ENCODE results near the gene ACAA1.
"Not testable (repeated sequence)": the region's sequence is repeated elsewhere in the genome, so short reads cannot be mapped to it uniquely, and the experiment has no call there.

ACAA1 gene

DNA sequence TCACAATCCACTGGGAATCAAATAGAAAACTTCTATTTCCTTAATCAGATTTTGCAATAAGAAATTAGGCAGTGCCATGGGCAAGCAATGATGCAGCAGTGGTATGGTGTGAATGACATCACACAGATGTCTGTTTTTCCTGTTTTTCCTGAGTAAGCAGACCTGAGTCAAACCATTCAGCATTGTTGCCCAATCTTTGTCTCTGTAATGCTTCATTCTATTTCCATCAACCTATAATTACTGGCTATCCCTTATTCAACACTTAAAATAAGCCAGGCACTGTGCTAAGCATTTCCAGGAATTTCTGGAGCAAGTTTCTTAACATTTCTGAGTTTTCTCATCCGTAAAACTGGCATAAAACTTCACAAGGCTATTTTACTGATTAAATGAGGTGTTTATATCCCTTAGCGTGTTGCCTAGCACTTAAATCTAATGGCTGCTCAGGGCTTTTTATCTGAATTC lies 17.1 kb upstream of the ACAA1 start:
- peak; percentile 81 for DNase-seq (ENCODE audit: low spot score)

DNA sequence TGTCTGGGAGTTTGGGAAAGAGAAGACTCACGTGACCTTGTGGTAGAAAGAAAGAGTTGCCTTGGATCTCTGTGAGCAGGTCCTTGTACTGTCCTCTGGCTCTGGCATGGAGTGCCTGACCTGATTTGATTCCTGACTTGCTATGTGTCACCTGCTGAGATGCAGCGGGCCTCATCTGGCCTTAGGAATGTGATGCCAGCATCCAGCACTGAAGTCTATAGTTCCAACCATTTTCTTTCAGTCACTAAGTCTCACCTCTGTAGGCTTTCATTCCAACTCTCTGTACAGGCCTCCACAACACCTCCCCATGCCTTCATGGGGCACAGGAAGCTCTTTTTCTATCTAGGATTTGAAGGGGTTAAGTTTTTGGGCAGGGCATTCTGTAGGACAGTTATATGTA lies 16.3 kb upstream of the ACAA1 start:
- DNase-seq (ENCODE audit: low spot score) = no peak

DNA sequence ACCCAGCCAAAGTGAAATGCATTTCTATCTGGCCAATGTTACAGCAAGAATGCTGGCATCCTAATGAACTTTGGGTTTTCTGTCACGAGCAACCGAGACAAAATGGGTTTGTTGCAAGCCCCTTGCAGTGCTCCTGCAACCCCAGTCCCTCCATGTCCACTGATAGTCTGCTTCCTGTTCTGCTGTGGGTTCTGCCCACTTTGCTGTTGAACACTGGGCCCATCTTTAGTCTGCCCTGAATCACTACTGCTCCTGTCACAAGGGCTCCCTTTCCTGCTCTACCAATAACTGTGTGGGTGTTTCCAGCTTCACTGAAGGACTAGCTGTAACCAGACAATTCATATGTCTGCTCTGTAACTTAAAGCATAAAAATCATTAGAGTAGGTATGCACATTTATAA lies 15.7 kb upstream of the ACAA1 start:
- DNase-seq (ENCODE audit: low spot score) = no peak

DNA sequence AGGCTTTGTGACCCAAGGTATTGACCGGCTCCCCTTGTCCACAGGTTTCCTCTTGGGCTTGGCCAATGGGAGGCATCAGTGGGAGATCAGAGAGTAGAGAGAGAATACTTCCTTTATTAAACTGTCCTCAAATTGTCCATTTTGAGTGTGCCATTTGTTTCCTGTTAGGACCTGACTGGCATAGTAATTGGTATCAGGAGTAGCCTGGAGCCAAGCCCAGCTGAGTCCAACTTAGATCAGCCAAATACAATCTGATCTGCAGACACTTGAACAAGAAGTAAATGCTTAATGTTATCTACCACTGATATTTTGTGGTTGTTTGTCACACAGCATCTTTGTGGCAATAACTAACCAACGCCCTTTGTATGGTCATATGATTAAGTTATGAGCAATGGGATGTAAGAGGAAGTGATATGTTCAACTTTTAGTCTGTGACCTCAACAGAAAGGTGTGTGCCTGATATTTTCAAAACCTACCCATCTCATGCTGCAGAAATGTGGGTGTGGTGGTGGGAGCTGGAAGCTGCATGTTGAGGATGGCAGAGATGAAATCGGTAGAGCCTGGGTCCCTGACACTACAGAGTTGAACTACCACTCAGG lies 14.8 kb upstream of the ACAA1 start:
- no peak for DNase-seq (ENCODE audit: low spot score)

DNA sequence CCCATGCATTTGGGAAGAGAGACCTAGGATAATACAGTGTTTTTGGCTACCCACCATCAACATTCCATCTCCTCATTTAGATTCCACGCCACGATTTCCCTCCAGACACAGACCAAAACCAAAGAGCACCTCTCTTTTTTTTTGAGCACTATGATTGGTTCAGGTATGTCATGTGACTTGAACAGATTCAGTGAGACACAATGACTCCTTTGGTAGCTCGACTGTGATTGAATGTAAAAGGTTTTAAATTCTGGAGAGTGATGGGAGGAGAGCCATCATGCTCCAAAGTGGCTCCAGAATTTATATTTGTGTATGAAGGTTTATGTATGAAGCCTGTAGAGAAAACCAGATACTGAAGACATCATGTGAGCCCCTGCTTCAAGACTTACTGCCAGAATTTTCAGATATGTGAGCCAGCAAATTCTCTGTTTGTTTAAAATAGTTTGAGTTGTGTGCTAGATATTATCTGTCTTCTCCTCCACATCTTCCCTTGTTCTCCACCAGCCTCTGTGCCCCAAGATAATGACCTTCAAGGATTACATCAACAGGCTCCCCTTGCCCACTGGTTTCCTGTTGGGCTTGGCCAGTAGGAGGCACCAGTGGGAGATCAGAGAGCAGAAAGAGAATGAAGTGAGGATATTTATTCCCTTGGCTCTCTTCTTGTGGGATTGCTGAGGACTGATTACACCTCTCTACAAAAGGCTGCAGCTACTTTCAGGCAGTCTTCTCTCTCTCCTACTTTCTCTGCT lies 14.0 kb upstream of the ACAA1 start:
- DNase-seq (ENCODE audit: low spot score) = no peak

DNA sequence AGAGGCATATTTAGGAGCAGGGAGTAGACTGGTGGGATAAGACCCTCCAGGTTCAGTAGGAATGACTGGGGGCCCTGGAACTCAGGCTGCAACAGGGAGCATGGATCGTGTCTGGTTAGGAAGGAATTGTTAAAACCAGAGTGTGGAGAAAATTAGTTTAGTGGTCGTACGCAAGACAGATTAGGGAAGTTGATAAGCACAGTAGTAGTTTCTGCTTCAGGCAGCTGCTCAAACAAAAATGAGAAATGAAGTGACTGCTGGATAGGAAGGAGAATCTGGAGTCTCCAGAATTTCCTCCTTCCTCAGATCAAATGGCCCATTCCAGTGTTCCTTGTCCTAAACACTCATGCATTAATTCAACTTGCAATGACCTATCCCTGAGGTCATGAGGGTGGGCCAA lies 12.8 kb upstream of the ACAA1 start:
- DNase-seq (ENCODE audit: low spot score) = no peak

DNA sequence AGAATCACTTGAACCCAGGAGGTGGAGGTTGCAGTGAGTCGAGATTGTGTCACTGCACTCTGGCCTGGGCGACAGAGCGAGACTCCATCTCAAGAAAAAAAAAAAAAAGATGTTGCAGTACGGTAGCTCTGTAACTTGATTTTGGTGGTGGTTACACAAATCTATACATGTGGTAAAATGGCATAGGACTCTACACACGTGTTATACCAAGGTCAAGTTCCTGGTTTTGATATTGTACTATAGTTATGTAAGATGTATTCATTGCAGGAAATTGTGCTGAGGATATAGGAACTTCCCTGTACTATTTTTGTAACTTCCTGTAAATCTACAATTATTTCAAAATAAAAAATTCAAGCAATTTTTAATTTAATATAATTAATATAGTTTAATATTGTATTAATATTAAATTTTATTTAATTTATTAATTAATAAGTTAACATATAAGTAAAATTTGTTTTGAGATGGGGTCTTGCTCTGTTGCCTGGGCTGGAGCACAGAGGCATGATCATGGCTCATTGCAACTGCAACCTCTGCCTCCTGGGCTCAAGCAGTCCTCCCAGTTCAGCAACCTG lies 11.5 kb upstream of the ACAA1 start:
- no peak for DNase-seq (ENCODE audit: low spot score)

DNA sequence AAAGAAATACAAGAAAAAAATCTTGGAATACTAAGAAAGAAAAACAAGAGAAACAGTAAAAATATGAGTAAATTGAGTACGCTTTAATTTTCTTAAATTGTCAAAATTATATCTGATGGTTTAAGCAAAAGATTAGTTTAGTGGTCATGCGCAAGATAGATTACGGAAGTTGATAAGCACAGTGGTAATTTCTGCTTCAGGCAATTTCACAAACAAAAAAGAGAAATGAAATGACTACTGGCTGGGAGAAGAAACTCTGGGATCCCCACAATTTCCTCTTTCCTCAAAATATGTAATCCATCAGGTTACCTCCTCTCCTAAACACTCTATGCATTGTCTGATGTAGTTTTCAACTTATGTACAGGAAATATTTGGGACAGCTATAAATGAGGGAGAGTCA lies 10.5 kb upstream of the ACAA1 start:
- DNase-seq (ENCODE audit: low spot score) = no peak

DNA sequence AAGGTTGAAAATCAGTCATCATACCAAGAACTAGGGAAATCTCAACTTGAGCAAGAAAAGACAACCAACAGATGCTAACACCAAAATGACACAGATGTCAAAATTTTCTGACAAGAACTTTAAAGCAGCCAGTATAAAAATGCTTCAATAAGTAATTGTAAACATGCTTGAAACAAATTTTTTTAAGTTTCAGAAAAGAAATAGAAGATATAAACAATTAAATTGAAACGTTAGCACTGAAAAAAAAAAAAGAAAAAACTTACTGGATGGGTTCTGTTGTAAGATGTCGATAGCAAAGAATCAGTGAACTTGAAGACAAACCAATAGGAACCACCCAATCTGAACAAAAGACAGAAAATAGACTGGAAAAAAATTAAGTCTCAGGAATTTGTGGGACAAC lies 9.6 kb upstream of the ACAA1 start:
- no peak for DNase-seq (ENCODE audit: low spot score)

DNA sequence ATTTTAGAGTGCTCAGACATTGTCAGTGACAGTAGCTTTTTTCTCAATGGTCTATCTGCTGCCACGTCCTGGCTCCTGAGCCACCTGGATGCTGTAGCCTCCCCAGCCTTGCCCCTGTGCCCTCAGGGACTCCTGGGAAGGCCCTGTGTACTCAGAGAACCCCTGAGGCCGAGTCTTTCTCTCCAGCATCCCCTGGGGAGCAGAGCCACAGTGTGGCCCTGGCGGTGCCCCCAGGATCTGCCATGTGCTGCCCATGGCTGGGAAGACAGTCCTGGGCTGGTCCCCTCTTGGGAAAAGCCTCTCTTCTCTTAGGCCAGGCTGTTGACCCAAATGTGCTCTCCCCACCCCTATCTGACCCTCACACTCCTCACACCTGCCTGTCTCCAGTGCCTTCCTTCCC lies 6.6 kb upstream of the ACAA1 start:
- no peak for DNase-seq (ENCODE audit: low spot score)

DNA sequence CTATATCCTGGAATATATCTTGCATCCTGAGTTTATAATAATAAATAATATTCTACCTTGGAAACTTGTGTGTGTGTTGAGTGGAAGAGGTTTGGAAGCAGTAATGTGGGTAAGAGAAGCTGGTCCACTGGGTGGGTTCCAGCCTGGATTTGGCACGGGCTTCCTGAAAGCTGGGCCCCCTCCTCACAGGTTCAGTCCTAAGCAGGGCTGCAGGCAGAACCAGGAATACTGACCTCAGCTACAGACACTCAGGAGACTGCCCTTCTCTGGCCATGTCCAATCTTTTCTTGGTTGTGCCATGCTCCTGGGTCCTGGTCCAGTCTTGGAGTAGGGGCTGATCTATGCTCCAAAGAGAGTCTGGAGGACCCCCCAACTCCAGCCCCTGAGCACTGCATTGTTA lies 6.0 kb upstream of the ACAA1 start:
- DNase-seq (ENCODE audit: low spot score) = no peak

DNA sequence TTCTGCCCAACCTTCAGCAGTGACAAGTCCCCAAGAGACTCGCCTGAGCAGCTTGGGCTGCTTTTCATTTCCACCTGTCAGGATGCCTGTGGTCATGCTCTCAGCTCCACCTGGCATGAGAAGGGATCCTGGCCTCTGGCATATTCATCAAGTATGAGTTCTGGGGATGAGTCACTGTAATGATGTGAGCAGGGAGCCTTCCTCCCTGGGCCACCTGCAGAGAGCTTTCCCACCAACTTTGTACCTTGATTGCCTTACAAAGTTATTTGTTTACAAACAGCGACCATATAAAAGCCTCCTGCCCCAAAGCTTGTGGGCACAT lies 5.0 kb upstream of the ACAA1 start:
- DNase-seq (ENCODE audit: low spot score) = no peak

DNA sequence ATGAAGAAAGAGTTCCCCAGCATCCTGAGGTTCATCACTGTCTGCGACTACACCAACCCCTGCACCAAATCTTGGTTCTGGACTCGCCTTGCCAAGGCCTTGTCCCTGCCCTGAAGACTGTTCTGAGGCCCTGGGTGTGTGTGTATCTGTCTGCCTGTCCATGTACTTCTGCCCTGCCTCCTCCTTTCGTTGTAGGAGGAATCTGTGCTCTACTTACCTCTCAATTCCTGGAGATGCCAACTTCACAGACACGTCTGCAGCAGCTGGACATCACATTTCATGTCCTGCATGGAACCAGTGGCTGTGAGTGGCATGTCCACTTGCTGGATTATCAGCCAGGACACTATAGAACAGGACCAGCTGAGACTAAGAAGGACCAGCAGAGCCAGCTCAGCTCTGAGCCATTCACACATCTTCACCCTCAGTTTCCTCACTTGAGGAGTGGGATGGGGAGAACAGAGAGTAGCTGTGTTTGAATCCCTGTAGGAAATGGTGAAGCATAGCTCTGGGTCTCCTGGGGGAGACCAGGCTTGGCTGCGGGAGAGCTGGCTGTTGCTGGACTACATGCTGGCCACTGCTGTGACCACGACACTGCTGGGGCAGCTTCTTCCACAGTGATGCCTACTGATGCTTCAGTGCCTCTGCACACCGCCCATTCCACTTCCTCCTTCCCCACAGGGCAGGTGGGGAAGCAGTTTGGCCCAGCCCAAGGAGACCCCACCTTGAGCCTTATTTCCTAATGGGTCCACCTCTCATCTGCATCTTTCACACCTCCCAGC lies 4.4 kb upstream of the ACAA1 start:
- DNase-seq (ENCODE audit: low spot score) = no peak

DNA sequence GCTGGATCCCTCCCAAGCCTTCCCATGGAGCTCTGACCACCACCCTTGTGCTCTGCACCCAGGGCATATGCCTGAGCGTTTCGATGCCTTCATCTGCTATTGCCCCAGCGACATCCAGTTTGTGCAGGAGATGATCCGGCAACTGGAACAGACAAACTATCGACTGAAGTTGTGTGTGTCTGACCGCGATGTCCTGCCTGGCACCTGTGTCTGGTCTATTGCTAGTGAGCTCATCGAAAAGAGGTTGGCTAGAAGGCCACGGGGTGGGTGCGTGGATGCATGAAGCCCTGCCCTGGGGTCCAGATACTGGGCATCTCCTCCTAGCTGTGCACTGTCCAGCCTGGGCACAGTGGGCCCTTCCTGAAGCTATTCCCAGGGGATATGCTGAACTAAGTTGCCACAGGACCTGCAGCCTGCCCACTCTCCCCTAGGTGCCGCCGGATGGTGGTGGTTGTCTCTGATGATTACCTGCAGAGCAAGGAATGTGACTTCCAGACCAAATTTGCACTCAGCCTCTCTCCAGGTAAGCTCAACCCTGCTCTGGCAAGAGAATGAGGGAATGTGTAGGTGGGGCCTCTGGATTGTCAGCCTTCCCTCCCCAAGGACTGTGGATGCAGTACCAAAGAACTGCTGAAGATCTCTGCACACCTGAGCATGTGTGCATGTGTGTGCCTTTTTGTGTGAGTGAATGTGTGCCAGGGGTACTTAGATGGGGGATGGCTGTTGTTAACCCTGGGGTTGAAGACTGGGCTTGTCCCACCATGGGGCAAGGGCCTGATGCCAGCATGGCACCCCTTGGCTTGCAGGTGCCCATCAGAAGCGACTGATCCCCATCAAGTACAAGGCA lies 3.6 kb upstream of the ACAA1 start:
- no peak for DNase-seq (ENCODE audit: low spot score)

DNA sequence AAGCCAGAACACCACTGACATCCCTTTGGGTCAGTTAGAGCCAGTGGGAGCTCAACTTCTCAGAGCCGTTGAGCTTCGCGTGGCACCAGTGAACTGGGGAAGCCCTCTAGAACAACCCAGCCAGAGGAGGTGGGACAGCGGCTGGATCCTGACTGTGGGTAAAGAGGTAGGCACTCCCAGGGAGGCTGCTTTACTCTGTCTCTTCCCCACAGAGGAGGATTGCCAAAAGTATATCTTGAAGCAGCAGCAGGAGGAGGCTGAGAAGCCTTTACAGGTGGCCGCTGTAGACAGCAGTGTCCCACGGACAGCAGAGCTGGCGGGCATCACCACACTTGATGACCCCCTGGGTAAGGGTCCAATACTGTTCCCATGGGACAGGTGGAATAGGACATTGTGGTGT lies 2.7 kb upstream of the ACAA1 start:
- DNase-seq (ENCODE audit: low spot score) = no peak

DNA sequence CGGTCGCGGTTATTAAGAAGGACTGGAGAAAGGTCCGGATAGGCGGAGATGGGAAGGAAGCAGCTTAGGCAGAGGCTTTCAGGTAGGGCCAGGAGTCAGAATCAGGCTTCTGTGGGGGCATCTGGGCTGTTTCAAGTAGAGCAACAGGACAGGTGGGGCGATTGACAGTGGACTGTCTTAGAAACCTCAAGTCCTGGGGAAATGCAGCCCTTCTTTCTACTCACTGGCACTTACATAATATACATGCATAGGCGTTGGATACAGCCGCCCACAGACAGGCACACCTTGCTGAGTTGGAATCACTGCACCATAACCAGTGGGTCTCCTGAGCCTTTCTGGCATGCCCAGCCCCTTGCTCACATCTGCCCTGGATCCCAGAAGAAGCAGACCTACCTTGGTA lies 2.3 kb upstream of the ACAA1 start:
- DNase-seq (ENCODE audit: low spot score) = no peak

DNA sequence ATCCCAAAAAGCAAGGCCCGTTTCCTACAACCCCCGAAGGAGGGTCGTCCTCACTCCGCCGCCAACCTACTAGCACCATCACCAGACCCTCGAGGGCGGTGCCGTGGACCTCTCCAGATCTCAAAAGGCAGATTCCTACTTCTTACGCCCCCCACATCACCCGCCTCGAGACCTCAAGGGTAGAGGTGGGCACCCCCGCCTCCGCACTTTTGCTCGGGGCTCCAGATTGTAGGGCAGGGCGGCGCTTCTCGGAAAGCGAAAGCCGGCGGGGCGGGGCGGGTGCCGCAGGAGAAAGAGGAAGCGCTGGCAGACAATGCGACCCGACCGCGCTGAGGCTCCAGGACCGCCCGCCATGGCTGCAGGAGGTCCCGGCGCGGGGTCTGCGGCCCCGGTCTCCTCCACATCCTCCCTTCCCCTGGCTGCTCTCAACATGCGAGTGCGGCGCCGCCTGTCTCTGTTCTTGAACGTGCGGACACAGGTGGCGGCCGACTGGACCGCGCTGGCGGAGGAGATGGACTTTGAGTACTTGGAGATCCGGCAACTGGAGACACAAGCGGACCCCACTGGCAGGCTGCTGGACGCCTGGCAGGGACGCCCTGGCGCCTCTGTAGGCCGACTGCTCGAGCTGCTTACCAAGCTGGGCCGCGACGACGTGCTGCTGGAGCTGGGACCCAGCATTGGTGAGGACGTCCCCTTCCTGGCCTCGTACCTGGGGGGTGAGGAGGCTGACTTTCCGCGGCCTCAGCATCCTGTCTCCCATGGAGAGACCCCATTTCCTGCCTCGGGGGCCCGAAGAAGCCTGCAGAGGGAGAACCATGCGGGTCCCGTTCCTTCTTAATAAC lies 1.6 kb upstream of the ACAA1 start, which contains the start of gene MYD88:
Gene MYD88 (plus strand): TSS at position 313 of the 842 bp plus-strand sequence. CDS start 40 bp downstream, at position 353.
- DNase-seq (ENCODE audit: low spot score) = peak; percentile 77

DNA sequence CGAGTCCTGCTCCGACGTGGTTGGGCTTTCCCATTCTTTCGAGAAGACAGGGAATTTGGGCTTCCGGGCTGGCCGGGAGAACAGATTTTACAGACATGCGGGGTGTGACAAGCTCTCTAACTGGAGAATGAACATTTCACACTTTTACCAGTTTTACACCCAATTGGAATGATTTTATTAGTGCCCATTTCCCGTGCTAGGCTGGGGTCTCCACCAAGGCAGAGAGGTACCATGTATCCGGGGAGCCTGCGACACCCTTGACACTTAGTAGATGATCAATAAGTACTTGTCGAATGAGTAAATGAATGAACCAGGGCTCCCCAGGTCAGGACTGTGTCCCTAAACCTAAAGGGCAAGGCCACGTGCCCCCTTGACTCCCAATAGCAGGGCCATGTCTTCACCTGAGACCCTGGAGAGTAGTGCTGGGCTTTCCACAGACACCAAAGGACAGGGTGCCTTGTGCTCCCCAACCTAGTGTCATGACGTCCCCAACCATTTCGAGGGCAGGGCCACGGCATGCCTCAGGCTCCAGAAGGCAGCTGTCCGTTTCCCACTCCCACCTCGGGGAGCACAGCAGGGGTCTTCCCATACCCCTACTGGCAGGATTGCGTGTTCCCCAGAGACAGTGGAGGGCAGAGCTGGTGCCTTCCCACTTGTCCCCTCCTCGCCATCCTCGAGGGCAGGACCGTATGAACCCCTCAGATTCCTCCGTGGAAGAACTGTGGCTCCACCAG lies 855 bp upstream of the ACAA1 start:
- no peak for DNase-seq (ENCODE audit: low spot score)

DNA sequence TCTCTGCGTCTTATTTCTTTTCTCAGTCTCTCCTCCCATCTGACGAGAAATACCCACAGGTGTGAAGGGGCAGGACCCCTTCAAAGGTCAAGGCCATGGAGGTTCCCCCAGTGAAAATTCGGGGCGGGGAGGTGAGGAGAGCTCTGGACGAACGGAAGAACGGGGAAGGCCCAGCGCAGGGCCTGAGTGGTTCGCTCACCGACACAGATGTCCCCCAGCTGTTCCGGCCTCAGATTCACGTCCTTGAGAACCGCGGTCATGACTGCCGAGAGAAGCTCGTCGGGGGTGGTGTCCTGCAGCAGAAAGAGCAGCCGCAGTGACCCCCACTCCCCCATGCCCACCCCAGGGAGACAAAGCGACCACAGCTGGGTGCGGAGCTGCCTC lies 542 bp downstream of the ACAA1 start:
- DNase-seq (ENCODE audit: low spot score) = peak; percentile 54

DNA sequence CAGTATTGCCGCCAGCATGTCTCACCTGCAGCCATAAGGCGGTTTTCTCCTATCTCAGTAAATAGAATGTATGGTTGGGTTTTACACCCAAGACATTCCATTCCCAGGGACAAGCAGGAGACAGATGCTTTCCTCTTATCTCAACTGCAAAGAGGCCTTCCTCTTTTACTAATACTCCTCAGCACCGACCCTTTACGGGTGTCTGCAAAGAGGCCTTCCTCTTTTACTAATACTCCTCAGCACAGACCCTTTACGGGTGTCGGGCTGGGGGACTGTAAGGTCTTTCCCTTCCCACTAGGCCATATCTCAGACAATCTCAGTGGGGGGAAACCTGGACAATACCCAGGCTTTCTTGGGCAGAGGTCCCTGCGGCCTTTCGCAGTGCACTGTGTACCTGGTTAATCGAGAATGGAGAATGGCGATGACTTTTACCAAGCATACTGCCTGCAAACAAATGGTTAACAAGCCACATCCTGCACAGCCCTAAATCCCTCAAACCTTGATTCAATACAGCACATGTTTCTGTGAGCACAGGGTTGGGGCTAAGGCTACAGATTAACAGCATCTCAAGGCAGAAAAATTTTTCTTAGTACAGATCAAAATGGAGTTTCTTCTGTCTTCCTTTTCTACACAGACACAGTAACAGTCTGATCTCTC lies 1.2 kb downstream of the ACAA1 start:
- not testable (repeated sequence) for DNase-seq (ENCODE audit: low spot score)

Data from AG20443 (cell line).